Spinal cord (tissue), 10 donors: ENCODE measurements around the gene XRCC6. TPM values are rescaled to one million over a fixed set of nuclear protein-coding genes. Genes with fewer than 3 reads are reported as not detected.
"Not testable (repeated sequence)": the region's sequence is repeated elsewhere in the genome, so short reads cannot be mapped to it uniquely, and the experiment has no call there.

Experiments
- DNase-seq, 6 donors: peaks; one replicate each; pipeline versions ENCODE4 v3.0.0 to v3.0.0-alpha.2; 2013 to 2015; ENCODE audit warnings: low spot score in 6 of 6, low read depth in 4 of 6
- H3K27ac ChIP-seq: one replicate; pipeline ENCODE4 v1.5.1; 2013; ENCODE audit warnings: low read depth, low read length, control low read depth
- H3K27me3 ChIP-seq: one replicate; pipeline ENCODE4 v1.6.1; 2013; ENCODE audit warnings: low read length; ENCODE audit not compliant: control insufficient read depth, insufficient read depth
- H3K36me3 ChIP-seq: one replicate; pipeline ENCODE4 v1.6.1; 2013; ENCODE audit warnings: low read length; ENCODE audit not compliant: control insufficient read depth, insufficient read depth
- H3K4me1 ChIP-seq: one replicate; pipeline ENCODE4 v1.6.1; 2013; ENCODE audit warnings: low read length; ENCODE audit not compliant: control insufficient read depth, insufficient read depth
- H3K4me3 ChIP-seq: one replicate; pipeline ENCODE4 v1.5.1; 2013; ENCODE audit warnings: low read depth, low read length, control low read depth
- H3K9me3 ChIP-seq: one replicate; pipeline ENCODE4 v1.6.1; 2013; ENCODE audit warnings: low read length; ENCODE audit not compliant: control insufficient read depth, insufficient read depth
- WGBS: methylation state at CpG from one replicate; pipeline ENCODE4 v1.1.5; 2013; ENCODE audit warnings: missing lambda C conversion rate; ENCODE audit not compliant: insufficient coverage; 5-methylcytosine and 5-hydroxymethylcytosine counted together
- polyA plus RNA-seq, 2 donors: library from polyadenylated mRNA; unstranded; fragments of 120-200 nt; gene quantifications; one replicate each; pipeline ENCODE4 v1.2.1, GENCODE V29; 2013; ENCODE audit not compliant: insufficient read length in 2 of 2
- total RNA-seq, 2 donors: library from RNA; depleted of rRNA in 1 of 2; stranded (reverse); fragments of 120-200 nt in 1 of 2; fragments of >200 nt in 1 of 2; gene quantifications; one replicate each; pipeline versions ENCODE4 v1.2.3 to v1.2.4, GENCODE V29; 2013 to 2014
- donor health status: healthy.

The XRCC6 gene
- total and polyA plus RNA-seq, 4 donors: 213 to 239 (median 220) TPM

DNA sequence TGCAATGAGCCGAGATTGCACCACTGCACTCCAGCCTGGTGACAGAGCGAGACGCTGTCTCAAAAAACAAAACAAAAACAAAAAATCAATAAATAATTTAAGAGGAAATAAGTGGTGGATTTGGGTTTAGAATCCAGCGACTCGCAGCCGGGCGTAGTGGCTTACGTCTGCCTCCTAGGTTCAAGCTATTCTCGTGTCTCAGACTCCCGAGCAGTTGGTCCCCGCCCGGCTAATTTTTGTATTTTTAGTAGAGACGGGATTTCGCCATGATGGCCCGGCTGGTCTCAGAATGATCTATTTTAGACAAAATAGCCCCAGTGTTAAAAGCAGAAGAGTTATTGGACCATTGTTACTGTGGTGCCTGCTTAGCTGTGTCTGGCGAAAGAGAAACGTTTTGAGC is 37.8 kb downstream of the XRCC6 start:
- Histone ChIP-seq H3K27ac (no peak overlapping the region), H3K36me3 (peaks cover 72% of the 10 kb centered on the region), H3K9me3 (no peaks in the 10 kb centered on the region), H3K4me1 (no peaks in the 10 kb centered on the region), H3K27me3 (no peaks in the 10 kb centered on the region), H3K4me3 (no peak overlapping the region)
- over 99% methylated on average over 13 of the region's 17 CpGs for WGBS
- DNase-seq: no peak

DNA sequence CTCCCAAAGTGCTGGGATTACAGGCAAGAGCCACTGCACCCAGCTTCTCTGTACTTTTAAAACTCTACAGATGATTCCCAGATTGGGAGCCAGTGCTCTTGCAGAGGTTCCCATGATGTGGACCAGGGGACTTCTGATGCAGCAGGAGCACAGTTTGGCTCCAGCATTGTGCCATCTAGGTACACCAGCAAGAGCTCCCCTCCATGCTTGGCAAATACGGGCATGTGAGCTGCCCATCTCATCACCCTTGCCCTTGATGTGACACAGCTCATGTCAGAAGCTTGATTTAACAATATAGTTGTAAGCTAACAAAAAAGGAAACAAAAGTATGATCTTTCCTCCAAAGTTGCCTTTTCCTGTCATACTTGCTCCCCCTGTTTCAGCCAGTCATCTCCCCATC is 38.8 kb downstream of the XRCC6 start:
- Histone ChIP-seq H3K27ac (no peak overlapping the region), H3K9me3 (no peaks in the 10 kb centered on the region), H3K36me3 (peaks cover 69% of the 10 kb centered on the region), H3K4me3 (no peak overlapping the region), H3K27me3 (no peaks in the 10 kb centered on the region), H3K4me1 (no peaks in the 10 kb centered on the region)
- WGBS: no CpG with 5 or more reads among the region's 1 CpG
- no peak for DNase-seq

DNA sequence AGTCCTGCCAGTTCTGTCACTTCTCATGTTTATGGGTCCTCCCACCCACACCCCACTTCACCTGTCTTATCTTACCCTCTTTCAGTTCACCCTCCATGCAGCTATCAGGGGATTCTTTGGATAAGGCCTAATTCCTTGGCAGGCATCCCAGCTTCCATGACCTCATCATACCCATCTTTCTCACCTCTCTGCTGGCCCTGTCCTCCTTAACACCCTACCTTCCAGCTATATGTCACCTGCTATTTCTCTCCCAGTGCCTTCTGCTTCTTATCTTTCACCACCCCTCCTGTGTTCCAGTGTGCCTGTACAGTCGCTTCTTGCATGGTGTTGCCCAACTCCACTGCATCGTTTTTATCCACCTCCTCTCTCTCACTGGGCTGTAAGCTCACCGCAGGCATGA is 39.3 kb downstream of the XRCC6 start:
- Histone ChIP-seq H3K4me3 (no peak overlapping the region), H3K27me3 (no peaks in the 10 kb centered on the region), H3K27ac (no peak overlapping the region), H3K4me1 (no peaks in the 10 kb centered on the region), H3K36me3 (peaks cover 69% of the 10 kb centered on the region), H3K9me3 (no peaks in the 10 kb centered on the region)
- DNase-seq: no peak
- WGBS: 98% methylated on average over 3 of the region's 3 CpGs

DNA sequence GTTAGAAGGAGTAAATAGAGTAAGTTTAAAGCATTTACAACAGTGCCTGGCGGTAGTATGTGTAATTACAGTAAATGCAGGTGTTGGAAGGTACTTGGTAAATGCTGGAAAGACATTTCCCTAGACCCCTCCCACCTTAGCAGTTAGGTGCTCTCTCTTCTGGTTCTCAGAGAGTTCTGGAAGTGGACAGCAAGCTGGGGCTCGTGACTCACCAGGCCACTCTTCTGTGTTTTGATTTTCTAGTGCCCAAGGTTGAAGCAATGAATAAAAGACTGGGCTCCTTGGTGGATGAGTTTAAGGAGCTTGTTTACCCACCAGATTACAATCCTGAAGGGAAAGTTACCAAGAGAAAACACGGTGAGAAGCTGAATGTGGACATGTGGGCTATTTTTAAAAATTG is 40.0 kb downstream of the XRCC6 start:
- no CpG with 5 or more reads among the region's 3 CpGs for WGBS
- no peak overlapping the region for H3K4me3 ChIP-seq
- no peaks in the 10 kb centered on the region for H3K9me3 ChIP-seq
- H3K27ac ChIP-seq: no peak overlapping the region
- H3K4me1 ChIP-seq: no peaks in the 10 kb centered on the region
- H3K27me3 ChIP-seq: no peaks in the 10 kb centered on the region
- no peak for DNase-seq
- peaks cover 64% of the 10 kb centered on the region for H3K36me3 ChIP-seq

DNA sequence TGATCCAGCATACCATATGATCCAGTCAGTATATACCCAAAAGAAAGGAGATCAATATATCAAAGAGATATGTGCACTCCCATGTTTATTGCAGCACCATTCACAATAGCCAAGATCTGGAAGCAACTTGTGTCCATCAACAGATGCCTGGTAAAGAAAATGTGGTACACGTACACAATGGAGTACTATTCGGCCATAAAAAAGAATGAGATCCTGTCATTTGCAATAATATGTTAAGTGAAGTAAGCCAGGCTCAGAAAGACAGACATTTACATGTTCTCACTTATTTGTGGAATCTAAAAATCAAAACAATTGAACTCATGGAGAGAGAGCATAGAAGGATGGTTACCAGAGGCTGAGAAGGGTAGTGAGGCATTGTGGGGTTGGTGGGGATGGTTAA is 40.6 kb downstream of the XRCC6 start:
- 100% methylated on average over 1 of the region's 2 CpGs for WGBS
- no peaks in the 10 kb centered on the region for H3K9me3 ChIP-seq
- peaks cover 2% of the 10 kb centered on the region for H3K4me1 ChIP-seq
- no peaks in the 10 kb centered on the region for H3K27me3 ChIP-seq
- DNase-seq: no peak
- H3K36me3 ChIP-seq: peaks cover 57% of the 10 kb centered on the region
- no peak overlapping the region for H3K27ac ChIP-seq
- no peak overlapping the region for H3K4me3 ChIP-seq

- peaks cover 43% of the 10 kb centered on the region for H3K36me3 ChIP-seq
- H3K4me1 ChIP-seq, H3K27ac ChIP-seq, DNase-seq, H3K9me3 ChIP-seq, H3K27me3 ChIP-seq, H3K4me3 ChIP-seq: not testable (repeated sequence)
- 100% methylated on average over 5 of the region's 9 CpGs for WGBS
These were observed 42.5 kb downstream of the XRCC6 start for GRCh38 chr22:41663594-41663993.

- H3K27ac ChIP-seq: no peak overlapping the region
- H3K36me3 ChIP-seq: peaks cover 34% of the 10 kb centered on the region
- no peak for DNase-seq
- H3K9me3 ChIP-seq: no peaks in the 10 kb centered on the region
- H3K27me3 ChIP-seq: no peaks in the 10 kb centered on the region
- H3K4me1 ChIP-seq: peaks cover 8% of the 10 kb centered on the region
- H3K4me3 ChIP-seq: no peak overlapping the region
These were observed 43.4 kb downstream of the XRCC6 start for GRCh38 chr22:41664490-41664889.

DNA sequence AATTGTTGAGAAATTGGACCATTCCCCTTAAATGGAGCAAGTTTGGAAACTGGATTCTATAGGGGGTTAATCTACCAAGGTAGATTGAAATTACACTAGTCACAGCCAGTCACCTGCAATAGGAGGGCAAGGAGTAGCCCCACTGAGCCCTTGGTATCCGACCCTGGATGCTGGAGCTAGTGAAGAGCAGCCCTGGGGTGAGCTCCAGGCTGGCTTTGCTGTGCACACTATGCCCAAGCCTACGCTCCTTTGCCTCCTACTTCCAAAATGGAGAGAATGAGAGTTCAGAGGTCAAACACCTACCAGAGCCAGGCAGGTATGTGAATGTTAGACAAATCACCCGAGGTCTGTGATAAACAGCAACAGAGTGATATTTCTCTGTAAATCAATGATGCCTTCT is 43.9 kb downstream of the XRCC6 start:
- Histone ChIP-seq H3K27ac (no peak overlapping the region), H3K27me3 (no peaks in the 10 kb centered on the region), H3K4me1 (peaks cover 8% of the 10 kb centered on the region), H3K4me3 (no peak overlapping the region), H3K9me3 (no peaks in the 10 kb centered on the region), H3K36me3 (peaks cover 29% of the 10 kb centered on the region)
- no peak for DNase-seq
- 80% methylated on average over 1 of the region's 3 CpGs for whole genome bisulfite sequencing

DNA sequence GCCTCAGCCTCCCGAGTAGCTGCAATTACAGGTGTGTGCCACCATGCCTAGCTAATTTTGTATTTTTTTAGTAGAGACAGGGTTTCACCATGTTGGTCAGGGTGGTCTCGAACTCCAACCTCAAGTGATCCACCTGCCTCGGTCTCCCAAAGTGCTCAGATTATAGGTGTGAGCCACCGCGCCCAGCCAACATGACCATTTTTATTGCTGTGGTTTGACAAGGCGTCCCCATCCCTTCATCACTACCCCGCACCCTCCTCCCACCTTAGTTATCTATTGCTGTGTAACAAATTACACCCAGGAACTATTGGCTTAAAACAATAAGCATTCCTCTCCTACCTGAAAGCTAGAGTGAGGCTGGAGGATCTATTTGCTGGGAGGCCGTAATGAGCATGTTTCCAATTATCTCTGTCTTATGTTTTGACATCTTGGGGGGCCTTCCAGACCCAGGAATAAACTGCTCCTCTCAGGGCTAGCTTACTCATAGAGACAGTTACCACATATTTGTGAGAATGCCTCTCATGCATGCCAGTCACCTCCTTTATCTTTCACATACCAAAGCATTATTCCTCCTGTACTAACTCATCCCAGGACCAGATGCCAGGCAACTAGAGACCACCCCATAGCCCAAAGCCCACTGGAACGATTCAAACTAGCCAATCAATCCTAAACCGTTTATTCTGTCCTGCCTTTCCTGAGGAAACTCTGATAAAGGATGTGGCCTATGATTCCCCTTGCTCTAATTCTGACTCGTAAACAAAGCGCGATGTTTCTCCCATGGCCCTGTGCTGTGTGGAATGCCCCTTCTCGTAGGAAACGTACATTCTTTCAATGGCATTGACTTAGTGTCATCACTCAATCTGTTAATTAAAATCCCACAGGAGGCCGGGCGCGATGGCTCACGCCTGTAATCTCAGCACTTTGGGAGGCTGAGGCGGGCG is 48.1 kb downstream of the XRCC6 start:
- H3K36me3 ChIP-seq: peaks cover 17% of the 10 kb centered on the region
- no peak overlapping the region for H3K4me3 ChIP-seq
- DNase-seq: no peak
- H3K4me1 ChIP-seq: peaks cover 8% of the 10 kb centered on the region
- no peak overlapping the region for H3K27ac ChIP-seq
- no peaks in the 10 kb centered on the region for H3K9me3 ChIP-seq
- 79% methylated on average over 12 of the region's 21 CpGs for WGBS
- H3K27me3 ChIP-seq: no peaks in the 10 kb centered on the region

DNA sequence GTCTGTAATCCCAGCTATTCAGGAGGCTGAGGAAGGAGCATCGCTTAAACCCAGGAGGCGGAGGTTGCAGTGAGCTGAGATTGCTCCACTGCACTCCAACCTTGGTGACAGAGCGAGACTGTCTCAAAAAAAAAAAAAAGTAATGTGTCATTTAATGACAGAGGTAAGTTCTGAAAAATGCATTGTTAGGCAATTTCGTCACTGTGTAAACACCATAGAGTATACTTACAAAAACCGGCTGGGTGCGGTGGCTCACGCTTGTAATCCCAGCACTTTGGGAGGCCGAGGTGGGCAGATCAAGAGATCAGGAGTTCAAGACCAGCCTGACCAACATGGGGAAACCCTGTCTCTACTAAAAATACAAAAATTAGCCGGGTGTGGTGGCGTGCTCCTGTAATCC is 51.0 kb downstream of the XRCC6 start:
- not testable (repeated sequence) for H3K27ac ChIP-seq, DNase-seq, H3K4me3 ChIP-seq, H3K27me3 ChIP-seq, H3K9me3 ChIP-seq, H3K4me1 ChIP-seq
- WGBS: 100% methylated on average over 3 of the region's 10 CpGs
- H3K36me3 ChIP-seq: peaks cover 30% of the 10 kb centered on the region
